Spleen (tissue), 7 donors: Measurements from ENCODE around the gene ANKRD28.

Experiments used
- CTCF ChIP-seq, 11 experiments: fragments of 200-600 bp in 7 of 11; fragments of 450-650 bp in 4 of 11; sonication (generic) in 4 of 11; IDR thresholded peaks in 8 of 11; conservative IDR thresholded peaks in 3 of 11; 1 replicate in 7 of 11; 2 replicates in 4 of 11; pipeline versions ENCODE4 v1.4.0 to v1.8.0; 2016 to 2021; ENCODE audit warnings: antibody characterized with exemption in 11 of 11, inconsistent platforms in 4 of 11, mild to moderate bottlenecking in 1 of 11
- POLR2A ChIP-seq, 3 donors: fragments of 450-650 bp; IDR thresholded peaks; one replicate each; pipeline ENCODE4 v1.5.1; 2017; ENCODE audit warnings: antibody characterized with exemption in 3 of 3, mild to moderate bottlenecking in 1 of 3
- POLR2AphosphoS5 ChIP-seq, 3 donors: sonication (generic); formaldehyde crosslinking; IDR thresholded peaks; one replicate each; pipeline ENCODE4 v1.5.1; 2017; ENCODE audit warnings: antibody characterized with exemption in 3 of 3
- donor health status: DM: no; HTN: no; CAD: no; lungs with moderate emphysema.
- donor health status: DM: no; HTN: no; CAD: no.
- donor health status: DM: no; HTN: no; CAD: no.

GRCh38 chr3:15755181-15755580 is 42.6 kb downstream of the ANKRD28 start:
- TF ChIP-seq CTCF (IDR thresholded peaks at IDR 0.05 in 8 of 11, conservative IDR thresholded peaks at IDR 0.05 in 3 of 11) (no peak), POLR2AphosphoS5 (IDR thresholded peaks at IDR 0.05) (no peak), POLR2A (IDR thresholded peaks at IDR 0.05) (no peak)
